Large intestine (tissue), 3 donors: ENCODE results near the gene TNIP3. TPM values are rescaled to one million over a fixed set of nuclear protein-coding genes. Genes with fewer than 3 reads are reported as not detected.

Experiments
- DNase-seq, 2 donors: peaks; one replicate each; pipeline versions ENCODE4 v3.0.0 to v3.0.0-alpha.2; 2013
- H3K27ac ChIP-seq: one replicate; pipeline ENCODE4 v1.5.1; 2013; ENCODE audit warnings: low read length
- H3K27me3 ChIP-seq: 2 replicates; pipeline ENCODE4 v1.6.1; 2013; ENCODE audit warnings: low read length; ENCODE audit not compliant: control insufficient read depth, insufficient read depth
- H3K36me3 ChIP-seq: 2 replicates; pipeline ENCODE4 v1.6.1; 2013; ENCODE audit warnings: low read length; ENCODE audit not compliant: control insufficient read depth, insufficient read depth
- H3K4me1 ChIP-seq: one replicate; pipeline ENCODE4 v1.6.1; 2013; ENCODE audit warnings: low read length; ENCODE audit not compliant: control insufficient read depth, insufficient read depth
- H3K4me3 ChIP-seq: one replicate; pipeline ENCODE4 v1.5.1; 2013; ENCODE audit warnings: low read length
- H3K9me3 ChIP-seq: one replicate; pipeline ENCODE4 v1.6.1; 2013; ENCODE audit warnings: mild to moderate bottlenecking, low read depth, low read length, moderate library complexity; ENCODE audit not compliant: control insufficient read depth
- whole genome bisulfite sequencing: methylation state at CpG from one replicate; pipeline ENCODE4 v1.1.5; 2013; ENCODE audit warnings: low lambda C conversion rate; ENCODE audit not compliant: insufficient coverage; 5-methylcytosine and 5-hydroxymethylcytosine counted together
- polyA plus RNA-seq: library from polyadenylated mRNA; unstranded; fragments of 120-200 nt; gene quantifications from one replicate; pipeline ENCODE4 v1.2.1, GENCODE V29; 2013

The TNIP3 gene
- polyA plus RNA-seq, 1 donor = 0.16 TPM

DNA sequence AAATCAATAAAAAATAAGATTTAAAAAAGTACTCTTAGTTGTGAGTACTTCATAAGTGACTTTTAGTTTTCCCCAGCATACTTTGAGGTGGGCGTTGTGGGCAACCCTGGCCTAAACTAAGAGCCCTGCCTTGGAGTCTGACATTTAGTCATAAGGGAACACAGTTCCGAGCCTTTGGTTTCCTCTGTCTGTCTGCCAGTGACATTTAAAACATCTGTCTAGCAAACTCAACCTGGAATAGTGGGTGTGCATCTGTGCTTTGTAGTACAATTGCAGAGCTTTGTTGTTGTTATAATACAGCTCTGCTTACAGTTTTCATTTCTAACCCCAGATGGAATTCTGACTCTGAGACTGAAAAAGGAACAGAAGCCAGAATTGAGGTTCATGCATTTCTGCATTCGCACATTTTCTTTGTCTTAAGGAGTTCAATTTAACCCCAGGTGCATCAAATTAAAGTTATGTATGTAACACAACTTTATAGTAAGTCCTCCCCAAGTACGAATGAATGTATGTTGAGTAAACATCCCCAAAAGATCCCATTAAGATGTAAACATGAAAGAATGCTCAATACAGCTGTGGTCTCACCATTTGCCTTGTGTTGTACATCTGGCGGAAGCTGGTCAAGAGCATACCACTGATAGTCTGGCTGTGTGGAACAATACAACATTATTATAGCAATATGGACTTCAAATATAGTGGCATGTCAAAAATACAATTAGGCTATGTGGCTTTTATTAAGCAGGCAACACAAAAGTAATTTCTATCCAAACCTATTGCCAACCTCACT is 25.9 kb downstream of the TNIP3 start:
- no peak overlapping the region for H3K4me3 ChIP-seq
- H3K36me3 ChIP-seq = no peaks in the 10 kb centered on the region
- no peaks in the 10 kb centered on the region for H3K27me3 ChIP-seq
- DNase-seq = no peak
- no peaks in the 10 kb centered on the region for H3K4me1 ChIP-seq
- no peak overlapping the region for H3K27ac ChIP-seq
- no peaks in the 10 kb centered on the region for H3K9me3 ChIP-seq
- WGBS = 100% methylated on average over 1 of the region's 5 CpGs

DNA sequence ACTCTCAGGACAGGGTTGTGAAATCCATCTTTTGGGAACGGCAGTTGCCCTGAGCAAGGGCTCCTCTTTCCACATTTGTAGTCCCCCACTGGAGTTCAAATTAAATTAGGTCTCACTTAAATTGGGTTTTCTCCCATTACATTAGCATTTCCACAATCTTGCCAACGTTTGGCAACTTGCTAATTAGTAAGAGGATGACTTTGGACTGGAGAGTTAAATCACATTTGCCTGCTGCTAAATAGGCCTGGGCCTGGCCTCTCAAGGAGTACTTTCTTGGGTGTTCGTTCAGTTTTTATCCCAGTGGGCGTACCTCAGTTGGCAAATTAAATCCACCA is 33.8 kb downstream of the TNIP3 start:
- Histone ChIP-seq H3K9me3 (no peaks in the 10 kb centered on the region), H3K27ac (no peak overlapping the region), H3K4me1 (no peaks in the 10 kb centered on the region), H3K4me3 (no peak overlapping the region), H3K36me3 (no peaks in the 10 kb centered on the region), H3K27me3 (no peaks in the 10 kb centered on the region)
- 50% methylated on average over 1 of the region's 4 CpGs for WGBS
- no peak for DNase-seq

DNA sequence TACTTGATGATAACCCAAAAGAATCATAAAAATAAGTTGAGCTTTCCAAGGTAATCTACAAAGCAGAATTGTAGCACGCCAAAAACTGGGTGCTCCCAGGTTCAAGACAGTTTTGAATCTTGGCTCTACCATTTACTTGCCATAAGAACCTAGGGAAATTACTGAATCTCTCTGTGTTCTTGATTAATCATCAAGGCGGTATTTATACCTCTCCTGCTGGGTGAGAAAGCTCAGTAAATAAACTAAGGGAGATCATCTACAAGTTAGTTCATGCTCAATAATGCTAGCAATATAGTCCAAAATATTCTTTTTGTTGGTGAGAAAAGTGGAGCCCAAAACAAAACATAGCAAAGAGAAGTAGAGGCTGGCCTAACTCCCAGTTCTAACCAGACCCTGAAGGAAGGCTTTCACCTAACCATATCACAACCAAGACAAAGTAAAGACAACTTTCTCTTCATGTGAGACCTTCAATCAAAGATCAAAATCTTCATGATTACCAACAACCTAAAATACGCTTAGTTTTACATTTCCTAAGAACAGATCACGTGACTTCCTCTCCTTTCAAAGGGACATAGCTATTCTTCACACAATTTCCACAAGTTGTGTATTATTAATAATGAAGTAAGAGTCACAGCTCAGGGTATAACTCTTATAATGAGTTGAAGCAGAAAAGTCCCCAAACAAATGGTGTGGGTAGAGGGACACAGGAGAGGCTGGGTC is 34.4 kb downstream of the TNIP3 start:
- DNase-seq = no peak
- WGBS = no CpG with 5 or more reads among the region's 4 CpGs
- Histone ChIP-seq H3K4me1 (no peaks in the 10 kb centered on the region), H3K36me3 (no peaks in the 10 kb centered on the region), H3K9me3 (no peaks in the 10 kb centered on the region), H3K4me3 (no peak overlapping the region), H3K27ac (no peak overlapping the region), H3K27me3 (no peaks in the 10 kb centered on the region)

DNA sequence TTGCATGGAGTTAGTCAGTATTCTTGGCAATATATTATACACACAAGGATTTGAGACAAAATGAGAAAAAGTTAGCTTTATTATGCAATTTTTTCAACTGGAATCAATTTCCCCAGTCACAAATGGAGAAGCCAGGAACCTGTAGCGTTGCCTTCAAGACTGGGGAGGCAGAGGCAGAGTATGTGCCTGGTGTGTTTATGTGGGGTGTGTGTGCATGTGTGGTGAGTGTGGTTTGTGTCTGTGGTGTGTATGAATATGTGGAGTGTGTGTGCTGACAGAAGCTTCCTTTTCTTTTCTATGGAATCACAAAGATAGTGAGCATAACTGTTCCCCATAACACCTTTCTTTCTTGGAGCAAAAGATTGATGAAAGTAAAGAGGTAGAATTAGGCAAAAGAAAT is 37.0 kb downstream of the TNIP3 start:
- Histone ChIP-seq H3K27me3 (no peaks in the 10 kb centered on the region), H3K9me3 (no peaks in the 10 kb centered on the region), H3K4me3 (no peak overlapping the region), H3K4me1 (no peaks in the 10 kb centered on the region), H3K36me3 (no peaks in the 10 kb centered on the region), H3K27ac (no peak overlapping the region)
- no peak for DNase-seq
- WGBS = 83% methylated on average over 1 of the region's 1 CpG

DNA sequence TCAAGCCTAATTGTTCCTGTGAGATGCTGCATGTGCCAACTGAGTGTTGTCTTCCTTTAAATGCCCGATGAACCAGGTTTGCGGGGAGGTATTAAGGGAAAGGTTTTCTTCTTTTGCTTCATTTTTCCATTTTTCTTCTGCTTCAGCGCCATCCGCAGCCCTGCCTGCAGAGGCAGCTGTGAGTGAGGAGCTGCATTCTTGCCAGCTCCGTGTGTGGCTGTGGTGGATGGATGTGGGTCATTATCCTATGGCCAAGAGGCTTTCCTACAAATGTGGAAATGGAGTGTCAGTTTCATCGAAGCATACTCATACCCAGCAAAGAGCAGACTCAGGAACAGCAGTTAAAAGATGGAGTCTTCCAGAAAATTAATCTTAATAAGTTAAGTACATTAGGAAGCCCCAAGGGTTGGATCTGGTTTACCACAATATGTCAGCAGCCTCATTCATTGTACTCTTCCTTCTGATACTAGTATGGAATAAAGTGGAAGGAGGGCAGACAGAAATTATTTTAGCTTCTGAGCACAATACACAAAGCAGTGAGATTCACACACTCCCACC is 37.6 kb downstream of the TNIP3 start:
- WGBS = 83% methylated on average over 1 of the region's 6 CpGs

DNA sequence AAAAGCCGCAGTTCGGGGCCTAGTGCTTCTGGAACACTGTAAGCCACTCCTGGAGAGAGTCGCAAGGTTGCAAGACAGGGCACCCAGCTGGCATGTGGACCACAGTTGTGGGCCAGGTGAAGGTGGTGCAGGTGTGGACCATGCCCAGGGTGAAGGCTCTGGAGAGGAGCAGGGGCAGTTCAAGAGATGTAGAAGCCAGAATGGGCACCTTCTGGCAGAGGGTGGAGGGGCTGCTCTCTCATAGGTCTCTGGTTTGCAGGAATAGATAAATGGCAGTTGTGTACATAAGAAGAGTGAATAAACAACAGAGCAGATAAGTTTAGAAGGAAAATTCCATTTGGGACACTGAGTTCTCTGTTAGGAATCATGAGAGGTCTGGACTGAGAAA is 38.6 kb downstream of the TNIP3 start:
- no peaks in the 10 kb centered on the region for H3K4me1 ChIP-seq
- H3K36me3 ChIP-seq = no peaks in the 10 kb centered on the region
- no peak overlapping the region for H3K4me3 ChIP-seq
- H3K27ac ChIP-seq = no peak overlapping the region
- no CpG with 5 or more reads among the region's 3 CpGs for WGBS
- no peaks in the 10 kb centered on the region for H3K9me3 ChIP-seq
- H3K27me3 ChIP-seq = no peaks in the 10 kb centered on the region
- no peak for DNase-seq

More for the DNA sequence above, 37.6 kb downstream of the TNIP3 start:
- Histone ChIP-seq H3K4me3 (no peak overlapping the region), H3K27ac (no peak overlapping the region), H3K27me3 (no peaks in the 10 kb centered on the region), H3K9me3 (no peaks in the 10 kb centered on the region), H3K4me1 (no peaks in the 10 kb centered on the region), H3K36me3 (no peaks in the 10 kb centered on the region)
- DNase-seq = no peak

DNA sequence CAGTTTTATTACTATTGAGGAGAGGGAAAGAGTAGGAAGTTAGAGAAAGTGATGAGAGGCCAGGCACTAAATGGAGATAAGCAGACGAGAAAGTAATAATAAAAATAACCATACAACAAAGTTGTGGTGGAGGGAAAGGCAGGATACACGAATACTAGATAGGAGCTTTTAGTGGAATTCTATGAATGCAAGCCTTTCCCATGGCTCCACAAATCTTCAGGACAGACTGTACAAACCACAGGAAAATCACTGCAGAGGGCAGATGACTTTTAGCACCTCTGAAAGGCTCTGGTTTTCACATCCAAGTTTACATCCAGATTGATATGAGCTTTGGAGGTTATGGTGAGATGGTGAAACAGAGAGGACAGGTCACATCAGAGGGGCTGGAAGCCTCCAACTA is 41.5 kb downstream of the TNIP3 start:
- no peaks in the 10 kb centered on the region for H3K36me3 ChIP-seq
- H3K4me1 ChIP-seq = no peaks in the 10 kb centered on the region
- DNase-seq = no peak
- no peak overlapping the region for H3K4me3 ChIP-seq
- H3K27me3 ChIP-seq = no peaks in the 10 kb centered on the region
- H3K9me3 ChIP-seq = no peaks in the 10 kb centered on the region
- 33% methylated on average over 1 of the region's 2 CpGs for WGBS
- no peak overlapping the region for H3K27ac ChIP-seq

DNA sequence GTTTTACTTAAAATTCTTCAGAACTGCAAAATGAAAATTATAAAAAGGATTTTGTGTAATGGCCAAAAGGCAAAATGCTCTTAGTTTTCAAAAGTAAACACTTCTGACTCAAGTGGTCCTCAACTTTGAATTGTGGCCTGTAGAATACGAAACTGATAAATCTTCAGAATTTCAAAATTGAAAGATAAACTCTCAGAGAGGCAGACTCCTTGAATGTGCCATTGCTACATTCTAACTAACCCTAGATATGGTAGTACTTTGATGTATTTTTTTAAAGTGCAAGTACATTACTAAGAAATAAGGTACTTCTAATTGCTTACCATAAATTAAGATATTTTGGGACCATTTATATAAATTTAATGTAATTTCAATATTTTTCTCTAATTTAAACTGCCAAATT is 44.4 kb downstream of the TNIP3 start:
- Histone ChIP-seq H3K4me3 (no peak overlapping the region), H3K9me3 (no peaks in the 10 kb centered on the region), H3K36me3 (no peaks in the 10 kb centered on the region), H3K27ac (no peak overlapping the region), H3K4me1 (no peaks in the 10 kb centered on the region), H3K27me3 (no peaks in the 10 kb centered on the region)
- DNase-seq = no peak
- WGBS = no CpG with 5 or more reads among the region's 1 CpG

DNA sequence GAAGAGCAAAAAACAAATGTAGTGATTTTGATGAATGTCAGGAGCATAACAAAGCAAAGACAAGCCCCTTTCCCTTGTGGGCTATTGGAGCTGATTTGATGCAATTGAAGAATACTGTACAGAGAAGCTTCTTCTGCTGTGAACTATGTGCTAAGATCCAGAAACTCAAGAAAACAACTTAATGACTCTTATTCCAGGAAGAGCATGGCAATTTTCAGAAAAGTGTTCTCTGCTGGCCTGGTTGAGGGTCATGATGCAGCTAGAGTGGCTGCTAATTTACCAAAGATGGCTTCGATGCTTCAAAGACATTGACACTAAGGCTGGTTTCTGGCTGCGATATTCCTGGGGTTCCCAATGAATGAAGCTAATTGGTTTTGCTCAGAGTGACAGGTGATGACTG is 45.8 kb downstream of the TNIP3 start:
- WGBS = no CpG with 5 or more reads among the region's 2 CpGs
- DNase-seq = no peak
- H3K27ac ChIP-seq = no peak overlapping the region
- H3K4me1 ChIP-seq = no peaks in the 10 kb centered on the region
- no peaks in the 10 kb centered on the region for H3K9me3 ChIP-seq
- H3K27me3 ChIP-seq = no peaks in the 10 kb centered on the region
- H3K4me3 ChIP-seq = no peak overlapping the region
- no peaks in the 10 kb centered on the region for H3K36me3 ChIP-seq

DNA sequence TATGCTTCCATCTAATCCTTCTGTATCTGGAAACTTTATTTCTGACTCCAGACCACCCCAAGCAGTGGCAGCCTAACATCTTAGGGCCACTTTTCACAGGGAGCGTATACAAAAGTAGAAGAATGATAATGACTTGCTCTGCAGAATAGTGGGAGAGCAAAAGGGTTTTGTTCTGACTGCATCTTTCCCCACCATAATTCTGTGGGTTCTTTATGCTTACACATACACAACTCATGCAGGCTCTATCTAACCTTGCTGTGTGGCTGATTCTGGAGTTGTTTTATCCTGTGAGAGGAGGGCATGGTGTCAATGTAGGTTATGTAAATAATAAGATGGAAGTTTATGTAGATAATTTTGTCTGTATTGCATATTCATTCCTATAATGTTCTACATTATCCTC is 49.4 kb downstream of the TNIP3 start:
- Histone ChIP-seq H3K27me3 (no peaks in the 10 kb centered on the region), H3K27ac (no peak overlapping the region), H3K4me1 (no peaks in the 10 kb centered on the region), H3K9me3 (no peaks in the 10 kb centered on the region), H3K36me3 (no peaks in the 10 kb centered on the region), H3K4me3 (no peak overlapping the region)
- no CpG with 5 or more reads among the region's 1 CpG for WGBS
- no peak for DNase-seq

DNA sequence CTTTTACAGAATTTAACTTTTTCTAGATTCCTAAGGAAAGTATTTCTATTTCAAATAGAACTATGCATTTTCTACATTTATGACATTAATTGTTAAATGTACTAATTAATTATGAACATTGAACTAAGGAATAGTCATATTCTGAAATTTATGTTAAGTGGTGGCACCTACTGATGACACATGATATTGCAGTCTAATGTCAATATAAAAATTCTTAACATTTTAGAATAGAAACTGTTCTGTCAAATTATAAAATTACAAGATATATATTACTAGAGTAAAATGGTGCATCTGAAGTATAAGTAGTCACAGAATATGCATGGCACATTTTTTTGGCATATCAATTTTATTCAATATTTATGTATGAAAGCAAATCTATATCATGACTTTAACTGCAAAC is 51.6 kb downstream of the TNIP3 start:
- DNase-seq = no peak

More for the DNA sequence above, 51.6 kb downstream of the TNIP3 start:
- Histone ChIP-seq H3K36me3 (no peaks in the 10 kb centered on the region), H3K4me3 (no peak overlapping the region), H3K27ac (no peak overlapping the region), H3K9me3 (no peaks in the 10 kb centered on the region), H3K4me1 (no peaks in the 10 kb centered on the region), H3K27me3 (no peaks in the 10 kb centered on the region)
